ENCODE data around the gene WDR6.

The WDR6 gene

DNA sequence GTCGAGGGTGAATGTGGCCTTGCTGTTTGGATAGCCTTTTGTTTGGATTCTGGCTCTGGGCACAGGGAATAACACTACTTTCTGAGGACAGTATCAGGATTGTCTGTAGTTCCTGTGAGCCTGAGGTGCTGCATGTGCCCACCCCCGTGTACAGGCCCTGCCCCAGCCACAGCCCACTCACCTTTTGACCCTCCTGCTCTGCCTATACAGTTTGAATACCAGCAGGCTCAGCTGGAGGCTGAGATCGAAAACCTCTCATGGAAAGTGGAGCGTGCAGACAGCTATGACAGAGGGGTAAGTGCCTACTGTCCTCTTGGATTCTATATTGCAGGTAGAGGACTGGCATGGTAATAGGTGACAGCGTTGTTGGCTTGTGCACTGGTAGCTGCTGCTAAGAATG lies 24.5 kb upstream of the WDR6 start:
- TF ChIP-seq GATA3 (IDR thresholded peaks at IDR 0.05; ENCODE audit: low read depth, low read length) (no peak), GATA2 (IDR thresholded peaks at IDR 0.05; ENCODE audit: low read depth, low read length) (no peak)

GRCh38 chr3:48983096-48983495 lies 24.1 kb upstream of the WDR6 start:
- TF ChIP-seq GATA2 (IDR thresholded peaks at IDR 0.05; ENCODE audit: low read depth, low read length) = no peak
- no peak for TF ChIP-seq GATA3 (IDR thresholded peaks at IDR 0.05; ENCODE audit: low read depth, low read length)

DNA sequence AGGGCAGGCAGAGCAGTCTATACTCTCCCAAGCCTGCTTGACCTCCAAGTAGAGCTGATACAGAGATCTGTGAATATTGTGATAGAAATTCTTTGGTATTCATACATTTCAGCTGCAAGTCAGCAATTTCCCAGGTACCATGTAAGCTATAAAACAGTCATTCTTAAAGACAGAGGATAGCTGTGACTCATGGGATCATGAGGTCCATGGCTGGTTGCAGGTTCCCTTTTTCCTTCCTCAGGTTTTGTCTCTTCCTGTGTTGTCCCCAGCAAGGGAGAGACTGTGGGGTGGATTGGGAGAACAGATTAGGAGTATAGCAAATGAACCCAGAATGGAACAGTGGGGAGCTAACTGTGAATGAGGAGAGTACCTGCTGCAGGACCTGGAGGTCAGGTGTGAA lies 22.5 kb upstream of the WDR6 start:
- no peak for TF ChIP-seq GATA2 (IDR thresholded peaks at IDR 0.05; ENCODE audit: low read depth, low read length)

DNA sequence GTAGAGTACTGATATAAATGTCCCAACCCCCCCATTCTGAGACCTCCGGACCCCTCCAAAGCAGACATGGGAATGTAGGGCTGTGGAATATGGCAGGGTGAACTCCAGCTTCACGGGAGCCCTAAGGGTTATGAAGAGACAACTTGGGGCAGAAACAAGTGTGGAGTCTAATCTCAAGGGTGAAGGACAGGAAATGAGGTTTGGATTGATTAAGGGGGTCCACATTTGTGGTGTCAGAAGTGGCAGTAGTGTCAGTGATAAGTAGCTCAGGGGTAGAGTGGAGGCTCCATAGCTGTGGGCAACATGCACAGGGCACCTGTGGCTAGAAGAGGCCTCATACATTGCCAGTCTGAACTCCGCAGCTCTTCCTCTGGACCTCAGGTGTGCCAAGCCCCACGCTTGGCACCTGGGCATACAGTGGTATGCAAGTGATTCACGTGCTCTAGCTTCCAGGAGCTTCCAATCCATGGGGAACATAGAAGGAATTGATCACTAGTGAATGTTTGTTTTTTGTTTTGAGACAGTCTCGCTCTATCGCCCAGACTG lies 21.3 kb upstream of the WDR6 start:
- TF ChIP-seq GATA2 (IDR thresholded peaks at IDR 0.05; ENCODE audit: low read depth, low read length) (no peak), GATA3 (IDR thresholded peaks at IDR 0.05; ENCODE audit: low read depth, low read length) (no peak)

DNA sequence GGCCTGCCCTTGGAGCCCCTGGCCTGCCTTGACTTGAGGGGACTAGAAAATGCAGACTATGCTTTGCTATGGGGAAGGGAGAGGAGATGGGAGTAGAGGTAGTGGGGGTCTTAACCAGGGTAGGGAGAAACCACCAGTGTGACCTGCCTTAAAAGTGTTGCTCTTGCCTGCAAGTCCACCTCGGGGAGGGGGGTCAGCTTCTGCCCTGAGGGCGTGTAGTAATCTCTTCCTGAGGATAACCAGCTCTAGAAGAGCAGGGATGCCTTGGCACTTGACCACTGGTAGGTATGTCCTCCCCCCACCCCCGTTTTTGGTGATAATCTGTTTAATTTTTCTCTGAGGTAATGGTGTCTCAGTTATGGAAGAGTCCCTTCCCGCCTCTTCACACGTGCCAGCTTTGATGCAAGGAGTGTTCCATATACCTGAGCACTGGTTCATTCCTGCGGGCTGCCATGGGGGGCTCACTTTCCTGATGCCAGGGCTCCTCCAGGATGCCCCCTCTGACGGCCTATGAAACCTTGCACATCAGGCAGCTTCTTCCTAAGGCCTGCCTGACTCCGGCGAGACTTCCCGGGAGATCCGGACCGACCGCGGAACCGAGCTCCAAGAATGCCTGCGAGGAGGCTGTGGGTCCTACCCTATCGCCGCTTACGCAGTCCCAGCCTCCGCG lies 17.9 kb upstream of the WDR6 start:
- TF ChIP-seq GATA3 (IDR thresholded peaks at IDR 0.05; ENCODE audit: low read depth, low read length) (no peak), GATA2 (IDR thresholded peaks at IDR 0.05; ENCODE audit: low read depth, low read length) (no peak)

- TF ChIP-seq GATA2 (IDR thresholded peaks at IDR 0.05; ENCODE audit: low read depth, low read length) = no peak
- TF ChIP-seq GATA3 (IDR thresholded peaks at IDR 0.05; ENCODE audit: low read depth, low read length) = no peak
Measured at GRCh38 chr3:48989796-48990635, 17.2 kb upstream of the WDR6 start, which contains the start of gene P4HTM. Gene P4HTM, plus strand, starts transcription at chr3:48990241. Its CDS starts 16 bp downstream, at chr3:48990257.

GRCh38 chr3:48990636-48991469 lies 16.3 kb upstream of the WDR6 start:
- TF ChIP-seq GATA3 (IDR thresholded peaks at IDR 0.05; ENCODE audit: low read depth, low read length) = no peak
- TF ChIP-seq GATA2 (IDR thresholded peaks at IDR 0.05; ENCODE audit: low read depth, low read length) = no peak

- no peak for TF ChIP-seq GATA2 (IDR thresholded peaks at IDR 0.05; ENCODE audit: low read depth, low read length)
- no peak for TF ChIP-seq GATA3 (IDR thresholded peaks at IDR 0.05; ENCODE audit: low read depth, low read length)
Measured at GRCh38 chr3:48991851-48992545, 15.2 kb upstream of the WDR6 start.

GRCh38 chr3:48993834-48994233 lies 13.4 kb upstream of the WDR6 start:
- TF ChIP-seq GATA3 (IDR thresholded peaks at IDR 0.05; ENCODE audit: low read depth, low read length) (no peak), GATA2 (IDR thresholded peaks at IDR 0.05; ENCODE audit: low read depth, low read length) (peak; percentile 54; the same call in 1 of the 2 replicates)

- TF ChIP-seq GATA3 (IDR thresholded peaks at IDR 0.05; ENCODE audit: low read depth, low read length) (no peak), GATA2 (IDR thresholded peaks at IDR 0.05; ENCODE audit: low read depth, low read length) (no peak)
Measured at GRCh38 chr3:48996640-48997039, 10.6 kb upstream of the WDR6 start.

- no peak for TF ChIP-seq GATA2 (IDR thresholded peaks at IDR 0.05; ENCODE audit: low read depth, low read length)
- TF ChIP-seq GATA3 (IDR thresholded peaks at IDR 0.05; ENCODE audit: low read depth, low read length) = no peak
Measured at GRCh38 chr3:48997102-48997635, 10.0 kb upstream of the WDR6 start.

DNA sequence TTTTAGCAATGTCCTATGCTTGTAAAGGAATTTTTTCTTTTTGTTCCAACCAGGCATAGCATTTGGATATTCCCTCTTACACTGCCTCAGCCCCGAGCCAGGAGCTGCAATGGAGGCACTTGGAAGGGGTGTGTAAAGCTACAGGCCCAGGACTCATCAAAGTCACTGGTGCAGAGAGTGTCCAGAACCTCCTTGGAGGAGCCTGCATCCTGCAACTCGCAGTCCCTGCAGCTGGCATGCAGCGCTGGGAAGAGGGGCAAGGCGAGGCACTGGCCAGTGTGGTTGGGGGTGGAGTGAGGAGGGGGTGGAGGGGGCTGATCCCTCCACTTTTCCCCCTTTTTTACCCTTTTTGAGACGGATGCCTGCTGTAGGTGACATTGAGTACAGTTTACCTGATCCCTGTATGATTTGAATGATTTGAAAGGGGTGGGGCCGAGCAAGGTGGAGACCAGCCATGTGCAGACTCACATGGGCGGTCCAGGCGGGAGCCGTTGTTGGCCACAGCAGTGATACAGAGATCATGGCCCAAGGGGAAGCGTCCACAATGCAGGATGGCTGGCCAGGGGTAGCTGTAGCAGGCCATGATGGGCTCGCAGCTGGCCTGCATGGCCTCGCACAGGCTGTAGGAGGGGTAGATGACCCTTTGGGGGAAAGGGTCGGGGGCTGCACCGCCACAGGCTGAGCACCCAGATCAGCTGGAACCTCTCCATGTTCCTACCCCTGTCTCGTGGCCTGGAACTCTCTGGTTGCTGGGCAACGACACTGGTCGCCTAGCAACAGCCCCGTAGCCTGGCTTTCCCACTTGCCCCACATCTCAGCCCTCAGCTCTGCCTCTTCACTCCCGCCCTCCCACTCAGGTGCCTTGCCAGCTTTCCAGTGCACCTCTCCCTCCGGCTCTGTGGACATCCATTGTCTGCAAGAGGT lies 9.2 kb upstream of the WDR6 start:
- TF ChIP-seq GATA3 (IDR thresholded peaks at IDR 0.05; ENCODE audit: low read depth, low read length) = no peak
- no peak for TF ChIP-seq GATA2 (IDR thresholded peaks at IDR 0.05; ENCODE audit: low read depth, low read length)
